Stomach (tissue), 9 donors: ENCODE measurements around the gene AK4. TPM values are rescaled to one million over a fixed set of nuclear protein-coding genes. Genes with fewer than 3 reads are reported as not detected.
A peak's percentile ranks its signal among the peaks of the same experiment; 100 is the strongest.

Experiments used
- DNase-seq, 2 donors: peaks; one replicate each; pipeline versions ENCODE4 v3.0.0 to v3.0.0-alpha.2; 2013 to 2019
- H3K27ac ChIP-seq, 5 donors: fragments of 200-600 bp in 4 of 5; sonication (generic) in 4 of 5; one replicate each; pipeline ENCODE4 v1.5.1; 2013 to 2019; ENCODE audit warnings: mild to moderate bottlenecking in 1 of 5, moderate library complexity in 1 of 5
- H3K27me3 ChIP-seq, 3 donors: fragments of 200-600 bp; sonication (generic); one replicate each; pipeline ENCODE4 v1.5.1; 2017 to 2019; ENCODE audit warnings: mixed run types in 1 of 3
- H3K36me3 ChIP-seq, 4 donors: fragments of 200-600 bp; sonication (generic); 1 replicate in 3 of 4; 2 replicates in 1 of 4; pipeline ENCODE4 v1.5.1; 2016 to 2019
- H3K4me1 ChIP-seq, 4 donors: fragments of 200-600 bp; sonication (generic); one replicate each; pipeline ENCODE4 v1.5.1; 2016 to 2019
- H3K4me3 ChIP-seq, 4 donors: fragments of 200-600 bp; sonication (generic) in 3 of 4; one replicate each; pipeline ENCODE4 v1.5.1; 2016 to 2019; ENCODE audit warnings: mild to moderate bottlenecking in 1 of 4
- H3K9me3 ChIP-seq, 4 donors: fragments of 200-600 bp; sonication (generic); one replicate each; pipeline ENCODE4 v1.5.1; 2016 to 2019
- CTCF ChIP-seq, 7 experiments: fragments of 450-650 bp in 4 of 7; fragments of 200-600 bp in 3 of 7; sonication (generic) in 3 of 7; IDR thresholded peaks; one replicate each; pipeline ENCODE4 v1.5.1; 2016 to 2019; ENCODE audit warnings: antibody characterized with exemption in 7 of 7, control low read depth in 2 of 7, mild to moderate bottlenecking in 1 of 7
- EP300 ChIP-seq: sonication (generic); formaldehyde crosslinking; IDR thresholded peaks from one replicate; pipeline ENCODE4 v1.6.1; 2017; ENCODE audit warnings: antibody characterized with exemption
- POLR2A ChIP-seq, 4 donors: fragments of 450-650 bp; IDR thresholded peaks; one replicate each; pipeline ENCODE4 v1.6.1; 2016; ENCODE audit warnings: antibody characterized with exemption in 4 of 4, control low read depth in 2 of 4, mild to moderate bottlenecking in 1 of 4, moderate library complexity in 1 of 4
- POLR2AphosphoS5 ChIP-seq, 3 donors: sonication (generic); formaldehyde crosslinking; IDR thresholded peaks; one replicate each; pipeline ENCODE4 v1.6.1; 2016; ENCODE audit warnings: antibody characterized with exemption in 3 of 3
- WGBS, 5 donors: extraction: QIAGEN DNeasy Blood & Tissue Kit in 3 of 5; methylation state at CpG; one replicate each; pipeline versions ENCODE4 v1.1.5 to v1.1.7; 2013 to 2018; 5-methylcytosine and 5-hydroxymethylcytosine counted together
- intact Hi-C: fragments of 100-400 bp; cut with DNase I; formaldehyde crosslinking; loops from one replicate; pipeline ENCODE4 v1.15.1; 2023; ENCODE audit warnings: low total_unique reads
- polyA plus RNA-seq, 3 donors: library from polyadenylated mRNA; stranded (reverse); fragments of 200-250 nt; gene quantifications; one replicate each; pipeline ENCODE4 v1.2.3, GENCODE V29; 2013
- total RNA-seq, 5 donors: library from RNA; depleted of rRNA; stranded (reverse); fragments of >200 nt; gene quantifications; one replicate each; pipeline versions ENCODE4 v1.1.0 to v1.2.3, GENCODE V29; 2014 to 2016
- donor health status: healthy with polysubstance abuse.
- donor health status: Bipolar disorder and iron deficiency.
- donor health status: healthy.

AK4 gene
- total and polyA plus RNA-seq, 8 donors, result 9.4 to 108 (median 30.4) TPM

- Histone ChIP-seq H3K36me3 (no peaks in the 10 kb centered on the region), H3K27me3 (no peaks in the 10 kb centered on the region), H3K27ac (peak overlapping the region in 1 of 5 donors; percentile 44), H3K9me3 (no peaks in the 10 kb centered on the region), H3K4me3 (no peak overlapping the region), H3K4me1 (peaks cover 9 to 73% (median 49%) of the 10 kb centered on the region in 4 donors)
- intact Hi-C loops, result no loop called here
- no peak for TF ChIP-seq CTCF (IDR thresholded peaks at IDR 0.05)
- peak in 1 of 2 donors; percentile 34 for DNase-seq
- 93 to 97% (median 95%) methylated on average over 5 of the region's 5 CpGs for WGBS, 5 donors
Observed at GRCh38 chr1:65167586-65168242, 19.7 kb downstream of the AK4 start.

GRCh38 chr1:65168867-65169266, 20.9 kb downstream of the AK4 start:
- TF ChIP-seq EP300 (no peak), POLR2AphosphoS5 (IDR thresholded peaks at IDR 0.05) (no peak), CTCF (IDR thresholded peaks at IDR 0.05) (no peak), POLR2A (IDR thresholded peaks at IDR 0.05) (no peak)
- no peaks in the 10 kb centered on the region for H3K27me3 ChIP-seq
- peak overlapping the region in 2 of 5 donors; percentile 41 to 64 for H3K27ac ChIP-seq
- intact Hi-C loops, result no loop called here
- H3K36me3 ChIP-seq, result no peaks in the 10 kb centered on the region
- H3K4me3 ChIP-seq, result no peak overlapping the region
- no peaks in the 10 kb centered on the region for H3K9me3 ChIP-seq
- no peak for DNase-seq
- H3K4me1 ChIP-seq, result peaks cover 12 to 72% (median 46%) of the 10 kb centered on the region in 4 donors
- 84 to 90% (median 86%) methylated on average over 4 of the region's 4 CpGs for WGBS, 5 donors

DNA sequence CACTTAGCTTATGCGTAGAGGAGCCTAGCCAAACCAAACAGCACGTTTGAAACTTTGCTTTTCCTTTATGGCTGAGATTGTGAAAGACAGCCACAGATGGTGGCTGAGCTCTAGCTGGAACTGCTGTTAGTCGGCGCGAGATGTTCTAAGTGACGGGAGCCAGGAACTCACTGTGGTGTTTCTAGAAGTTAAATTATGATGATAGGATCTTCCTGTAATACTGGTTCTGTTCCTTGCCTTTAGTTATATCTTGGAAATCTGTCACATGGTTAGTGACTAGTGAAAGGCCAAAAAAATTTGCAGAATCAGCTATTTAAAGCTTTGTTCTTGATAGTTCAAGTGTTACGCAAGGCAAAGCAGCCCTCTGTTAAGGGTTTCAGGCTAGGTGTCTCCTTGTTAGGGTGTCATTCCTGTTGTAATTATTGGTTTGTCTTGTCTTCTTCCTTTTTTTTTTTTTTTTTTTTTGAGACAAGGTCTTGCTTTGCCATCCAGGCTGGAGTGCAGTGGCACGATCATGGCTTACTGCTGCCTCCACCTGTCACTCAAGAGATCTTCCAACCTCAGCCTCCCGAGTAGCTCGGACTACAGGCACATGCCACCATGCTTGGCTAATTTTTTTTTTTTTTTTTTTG, 22.6 kb downstream of the AK4 start:
- TF ChIP-seq CTCF (IDR thresholded peaks at IDR 0.05), result no peak
- TF ChIP-seq EP300, result no peak
- peak in 2 of 3 donors; percentile 70 for TF ChIP-seq POLR2AphosphoS5 (IDR thresholded peaks at IDR 0.05)
- peak; percentile 68 to 72 for DNase-seq
- peak overlapping the region; percentile 55 to 75 (median 65) for H3K27ac ChIP-seq
- H3K4me1 ChIP-seq, result peaks cover 23 to 73% (median 55%) of the 10 kb centered on the region in 4 donors
- H3K36me3 ChIP-seq, result no peaks in the 10 kb centered on the region
- no peaks in the 10 kb centered on the region for H3K27me3 ChIP-seq
- H3K4me3 ChIP-seq, result no peak overlapping the region
- 23 to 44% (median 34%) methylated on average over 10 of the region's 10 CpGs for WGBS, 5 donors
- intact Hi-C loops, result no loop called here
- H3K9me3 ChIP-seq, result no peaks in the 10 kb centered on the region

- no peaks in the 10 kb centered on the region for H3K9me3 ChIP-seq
- H3K27me3 ChIP-seq, result no peaks in the 10 kb centered on the region
Observed at GRCh38 chr1:65172936-65173690, 25.1 kb downstream of the AK4 start.

More at GRCh38 chr1:65172936-65173690, 25.1 kb downstream of the AK4 start:
- TF ChIP-seq POLR2A (IDR thresholded peaks at IDR 0.05), result no peak
- H3K36me3 ChIP-seq, result no peaks in the 10 kb centered on the region
- H3K4me1 ChIP-seq, result peaks cover 28 to 77% (median 64%) of the 10 kb centered on the region in 4 donors
- DNase-seq, result no peak
- 84 to 91% (median 87%) methylated on average over 13 to 14 of the region's 14 CpGs for WGBS, 5 donors
- H3K4me3 ChIP-seq, result no peak overlapping the region
- H3K27ac ChIP-seq, result peak overlapping the region in 3 of 5 donors; percentile 25 to 61 (median 44)
- intact Hi-C loops, result no loop called here
